NCI-H1105 (cell line): ENCODE data around the gene LRRC3.
"Not testable (repeated sequence)": the region's sequence is repeated elsewhere in the genome, so short reads cannot be mapped to it uniquely, and the experiment has no call there.

ENCODE experiments used
- DNase-seq: peaks from one replicate; lab custom pipeline; 2025; lab: John Stamatoyannopoulos, UW

The LRRC3 gene

GRCh38 chr21:44454747-44455523, at the start of gene LRRC3:
Gene LRRC3 (plus strand): TSS chr21:44455510. CDS start chr21:44456645, 1,135 bp downstream.
- DNase-seq, result peak; percentile 85

- DNase-seq, result no peak
Observed at GRCh38 chr21:44405948-44406872, 49.1 kb upstream of the LRRC3 start.

DNA sequence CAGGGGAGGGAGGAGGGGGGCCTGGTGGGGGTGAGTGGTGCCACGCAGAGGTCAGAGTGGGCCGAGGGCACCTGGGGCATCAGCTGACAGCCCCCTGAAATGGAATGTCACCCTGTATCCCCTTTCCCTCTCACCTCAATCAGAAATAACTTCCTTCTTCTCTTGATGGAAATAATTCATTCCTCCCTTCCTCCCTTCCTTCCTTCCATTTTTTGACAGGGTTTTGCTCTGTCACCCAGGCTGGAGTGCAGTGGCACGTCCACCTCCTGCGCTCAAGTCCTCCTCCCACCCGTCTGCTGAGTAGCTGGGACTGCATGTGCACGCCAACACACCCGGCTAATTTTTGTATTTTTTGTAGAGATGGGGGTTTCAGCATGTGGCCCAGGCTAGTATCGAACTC, 48.4 kb upstream of the LRRC3 start:
- no peak for DNase-seq

GRCh38 chr21:44407493-44407892, 47.8 kb upstream of the LRRC3 start:
- DNase-seq, result no peak

DNA sequence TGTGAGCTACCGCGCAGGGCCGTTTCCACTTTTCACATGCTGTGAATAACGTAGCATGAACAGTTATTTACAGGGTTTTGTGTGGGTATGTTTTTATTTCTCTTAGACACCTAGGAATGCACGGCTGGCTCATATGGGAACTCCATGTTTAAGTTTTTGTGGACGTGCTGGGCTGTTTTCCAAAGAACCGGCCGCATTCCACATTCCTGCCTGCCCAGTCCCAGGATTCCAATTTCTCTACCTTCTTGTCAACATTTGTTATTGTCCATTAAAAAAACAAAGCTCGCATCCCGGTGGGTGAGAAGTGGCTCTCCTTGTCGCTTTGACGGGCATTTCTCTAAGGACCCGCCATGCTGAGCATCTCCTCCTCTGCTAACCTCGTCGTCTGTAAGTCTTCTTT, 47.1 kb upstream of the LRRC3 start:
- DNase-seq, result no peak

DNA sequence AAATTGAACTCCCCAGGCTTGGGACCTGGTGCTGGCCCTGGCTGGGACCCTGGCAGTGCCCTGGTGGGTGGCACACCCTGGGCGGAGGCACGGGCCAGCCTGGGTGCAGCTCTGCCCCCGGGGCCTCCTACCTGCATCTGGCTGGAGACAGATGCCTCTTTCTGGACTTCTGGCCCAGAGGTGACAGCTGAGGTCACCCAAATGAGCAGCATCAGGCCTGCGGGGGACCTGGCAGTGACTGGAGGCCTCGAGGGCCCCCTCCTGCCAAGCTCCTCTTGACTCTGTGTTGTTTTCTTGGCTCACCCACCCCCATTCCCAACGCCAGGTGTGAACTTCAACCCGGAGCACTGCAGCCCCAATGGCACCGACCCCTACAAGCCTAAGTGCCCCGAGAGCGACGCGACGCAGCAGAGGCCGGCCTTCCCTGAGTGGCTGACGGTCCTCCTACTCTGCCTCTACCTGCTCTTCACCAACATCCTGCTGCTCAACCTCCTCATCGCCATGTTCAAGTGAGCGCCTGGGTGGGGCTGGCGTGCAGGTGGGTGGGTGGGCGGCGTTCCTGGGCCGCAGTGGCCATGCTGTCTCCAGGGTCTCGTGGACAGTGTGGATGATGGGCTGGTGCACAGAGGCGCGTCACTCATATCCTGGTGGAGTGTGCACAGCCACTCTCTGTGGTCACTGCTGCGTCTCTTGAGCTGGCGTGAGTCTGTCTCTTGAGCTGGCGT, 41.6 kb upstream of the LRRC3 start:
- DNase-seq, result no peak

DNA sequence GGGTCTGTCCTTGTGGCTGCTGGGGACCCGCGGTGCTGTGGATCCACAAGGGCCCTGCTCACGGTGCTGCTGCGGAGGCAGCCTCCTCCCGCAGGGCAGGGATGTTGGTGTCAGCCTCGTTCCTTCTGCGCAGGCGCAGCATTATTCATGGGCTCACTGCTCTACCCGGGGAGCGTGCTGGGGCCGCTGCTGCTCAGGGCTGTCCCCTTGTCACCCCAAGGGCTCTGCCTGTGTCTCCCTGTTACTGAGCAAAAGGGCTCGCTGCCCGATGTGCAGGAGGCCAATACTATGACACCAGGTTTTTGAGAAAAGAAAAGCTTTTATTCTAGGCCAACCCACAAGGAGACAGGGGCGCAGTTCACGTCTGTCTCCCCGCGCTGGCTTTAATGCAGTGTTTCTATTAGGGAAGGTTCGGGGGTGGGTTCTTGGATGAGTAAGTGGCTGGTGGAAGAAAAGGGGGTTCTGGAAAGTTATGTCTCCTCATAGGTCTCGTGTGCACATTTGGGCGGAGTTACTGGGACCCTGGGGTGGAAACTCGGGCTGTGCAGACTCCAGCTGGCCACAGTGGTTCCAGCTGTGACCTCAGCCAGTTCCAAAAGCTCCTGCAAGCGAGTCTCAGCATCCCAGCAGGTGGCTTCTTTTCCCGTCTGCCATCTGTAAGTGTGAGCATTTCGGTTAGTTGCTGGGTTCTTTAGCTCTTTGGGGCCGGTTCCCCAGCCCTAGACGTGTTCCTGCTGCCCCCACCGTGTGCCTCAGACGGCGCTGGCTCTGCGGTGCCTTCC, 40.8 kb upstream of the LRRC3 start:
- no peak for DNase-seq

GRCh38 chr21:44415073-44416025, 40.0 kb upstream of the LRRC3 start:
- no peak for DNase-seq

DNA sequence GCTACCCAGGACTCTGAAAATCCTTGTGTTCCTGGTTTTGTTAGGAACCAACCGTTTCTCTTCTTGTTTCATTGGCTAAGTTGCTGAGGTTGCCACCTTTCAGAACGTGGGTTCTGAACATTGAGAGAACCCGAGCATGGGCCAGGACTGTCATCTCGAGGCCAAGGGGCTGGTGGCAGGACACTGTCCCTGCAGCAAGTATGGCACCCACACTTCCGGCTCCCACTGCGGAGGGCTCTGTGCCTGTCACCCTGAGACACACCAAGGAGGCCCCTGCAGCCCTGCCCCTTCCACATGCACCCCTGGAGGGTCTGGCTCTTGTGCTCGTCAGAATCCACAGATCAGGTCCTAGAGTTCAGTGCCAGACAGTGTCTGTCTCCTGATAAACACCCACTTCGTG, 39.1 kb upstream of the LRRC3 start:
- no peak for DNase-seq

- not testable (repeated sequence) for DNase-seq
Observed at GRCh38 chr21:44417621-44418107, 37.6 kb upstream of the LRRC3 start.

DNA sequence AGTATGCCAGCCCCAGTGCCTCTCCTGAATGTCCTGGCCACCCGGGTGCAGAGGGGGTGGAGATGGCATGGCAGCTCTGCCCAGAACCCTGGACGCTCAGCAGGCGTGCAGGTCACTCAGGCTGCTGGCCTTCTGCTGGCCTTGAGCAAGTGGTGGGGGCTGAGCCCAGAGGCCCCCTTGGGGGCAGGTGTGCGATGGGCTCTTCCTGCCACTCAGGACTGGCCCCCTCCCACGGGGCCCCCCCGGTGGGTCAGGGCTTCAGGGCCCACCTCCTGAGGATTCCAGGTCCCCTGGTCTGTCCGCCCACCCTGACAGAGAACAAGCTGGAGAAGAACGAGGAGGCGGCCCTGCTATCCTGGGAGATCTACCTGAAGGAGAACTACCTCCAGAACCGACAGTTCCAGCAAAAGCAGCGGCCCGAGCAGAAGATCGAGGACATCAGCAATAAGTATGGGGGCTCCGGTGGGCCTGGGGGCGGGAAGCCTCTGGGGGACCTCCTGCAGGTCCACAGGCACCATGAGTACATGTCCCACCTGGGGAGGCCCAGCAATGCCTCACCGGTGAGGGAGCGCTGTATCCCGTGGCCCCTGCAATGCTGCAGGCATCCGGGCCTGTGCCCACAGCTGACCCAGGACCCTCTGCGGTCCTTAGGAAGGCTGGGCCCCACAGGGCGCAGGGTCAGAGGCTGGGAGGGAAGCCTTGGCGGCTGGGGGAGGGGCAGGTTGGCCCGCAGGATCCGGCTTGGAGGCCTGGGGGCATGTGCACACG, 37.0 kb upstream of the LRRC3 start:
- no peak for DNase-seq

- DNase-seq, result no peak
Observed at GRCh38 chr21:44418876-44419230, 36.5 kb upstream of the LRRC3 start.

DNA sequence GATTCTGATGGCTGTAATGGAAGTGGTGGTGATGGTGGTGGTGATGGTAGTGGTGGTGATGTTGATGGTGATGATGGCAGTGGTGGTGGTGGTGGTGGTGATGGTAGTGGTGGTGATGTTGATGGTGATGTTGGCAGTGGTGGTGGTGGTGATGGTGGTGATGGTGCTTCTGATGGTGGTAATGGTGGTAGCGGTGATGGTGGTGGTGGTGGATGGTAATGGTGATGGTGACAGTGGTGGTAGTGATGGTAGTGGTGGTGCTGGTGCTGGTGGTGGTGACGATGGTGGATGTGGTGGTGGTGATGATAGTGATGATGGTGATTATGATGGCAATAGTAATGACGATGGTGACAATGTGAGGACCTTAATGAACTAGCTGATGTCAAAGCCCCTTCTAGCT, 35.6 kb upstream of the LRRC3 start:
- DNase-seq, result no peak

- no peak for DNase-seq
Observed at GRCh38 chr21:44420416-44421205, 34.7 kb upstream of the LRRC3 start.

GRCh38 chr21:44421901-44422840, 33.1 kb upstream of the LRRC3 start:
- no peak for DNase-seq

DNA sequence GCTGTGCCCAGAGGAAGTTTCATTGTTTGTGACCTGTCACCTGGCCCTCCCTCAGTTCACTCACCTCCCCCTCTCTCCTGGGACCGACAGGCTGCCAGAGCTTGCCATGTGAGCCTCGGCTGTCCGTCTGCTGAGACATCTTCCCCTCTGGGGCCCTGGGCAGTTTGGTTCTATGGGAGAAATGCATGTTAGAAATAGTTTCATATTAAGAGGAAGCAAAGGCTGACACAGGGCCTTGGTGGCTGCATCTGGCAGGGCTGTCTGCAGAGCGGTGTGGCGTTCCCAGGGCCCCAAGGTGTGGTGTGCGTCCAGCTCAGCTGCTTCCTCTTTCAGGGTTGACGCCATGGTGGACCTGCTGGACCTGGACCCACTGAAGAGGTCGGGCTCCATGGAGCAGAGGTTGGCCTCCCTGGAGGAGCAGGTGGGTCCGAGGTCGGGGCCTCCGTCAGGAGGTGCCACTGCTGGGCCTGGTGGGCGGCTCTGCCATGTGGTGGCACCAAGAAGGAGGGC, 31.9 kb upstream of the LRRC3 start:
- no peak for DNase-seq

DNA sequence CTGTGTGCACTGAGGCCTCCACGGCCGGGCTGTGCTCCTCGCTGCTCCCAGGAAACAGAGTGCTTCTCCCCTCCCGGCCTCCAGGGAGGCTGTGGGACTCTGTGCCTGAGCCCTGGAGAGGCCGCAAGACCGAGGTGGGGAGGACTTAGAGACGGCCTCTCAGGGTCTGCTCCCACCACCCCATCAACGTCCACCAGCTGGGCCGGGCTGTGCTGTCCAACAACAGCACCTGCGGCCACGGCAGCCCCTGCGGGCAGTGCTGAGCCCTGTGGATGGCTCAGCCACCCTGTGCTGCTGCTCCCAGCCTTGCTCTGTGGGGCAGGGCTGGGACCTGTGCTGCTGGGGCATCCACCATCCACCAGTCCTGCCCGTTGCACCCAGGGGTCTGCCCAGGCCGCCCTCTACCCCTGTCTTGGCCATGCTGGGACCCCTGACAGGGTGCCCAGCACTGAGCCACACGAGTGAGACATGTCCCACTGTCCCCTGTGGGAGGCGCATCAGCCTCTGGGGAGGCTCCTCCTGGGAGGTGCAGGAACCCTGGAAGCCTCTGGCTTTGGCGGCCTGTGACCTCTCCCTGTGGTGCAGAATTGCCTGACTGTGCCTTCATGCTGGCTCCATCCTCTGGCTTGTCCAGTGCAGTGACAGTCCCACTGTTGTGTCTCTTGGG, 31.2 kb upstream of the LRRC3 start:
- DNase-seq, result no peak
